ENCODE measurements around the gene ROCK2.

The ROCK2 gene

DNA sequence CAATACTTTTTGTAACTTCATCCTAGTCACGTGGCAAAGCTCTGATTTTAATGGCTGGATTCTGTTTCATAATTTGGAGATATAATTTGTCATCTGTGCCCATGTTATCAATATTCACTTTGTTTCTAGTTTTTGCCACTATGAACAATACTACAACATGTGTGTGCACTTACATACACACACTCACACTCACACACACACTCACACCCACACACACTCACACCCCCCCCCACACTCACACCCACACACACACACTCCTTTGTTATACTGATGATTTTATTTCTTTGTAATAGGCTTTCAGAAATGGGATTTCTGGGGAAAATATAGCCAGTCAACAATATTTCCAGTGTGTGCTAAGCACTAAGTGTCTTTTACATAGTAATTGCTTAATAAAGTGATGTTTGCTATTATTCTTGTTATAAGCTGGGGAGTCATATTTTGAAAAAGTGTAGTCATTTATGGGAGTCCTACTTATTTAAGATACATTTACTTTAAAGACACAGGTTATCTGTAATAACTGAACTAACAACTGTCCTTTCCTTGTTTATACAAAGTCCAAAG lies 22.8 kb upstream of the ROCK2 start:
- DNase-seq (ENCODE audit: low read depth): no peak

DNA sequence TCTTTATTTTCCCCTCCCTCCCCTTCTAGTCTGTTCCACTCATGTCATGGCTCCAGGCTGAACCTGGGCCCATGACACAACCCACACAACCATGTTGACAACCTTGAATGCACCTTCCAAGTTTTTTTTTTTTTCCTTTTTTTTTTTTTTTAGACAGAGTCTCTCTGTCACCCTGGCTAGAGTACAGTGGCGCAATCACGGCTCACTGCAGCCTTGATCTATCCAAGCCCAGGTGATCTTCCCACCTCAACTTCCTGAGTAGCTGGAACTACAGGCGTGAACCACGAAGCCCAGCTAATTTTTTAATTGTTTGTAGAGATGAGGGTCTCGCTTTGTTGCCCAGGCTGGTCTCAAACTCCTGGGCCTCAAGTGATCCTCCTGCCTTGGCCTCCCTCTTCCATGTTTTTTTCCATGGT lies 21.9 kb upstream of the ROCK2 start:
- no peak for DNase-seq (ENCODE audit: low read depth)

DNA sequence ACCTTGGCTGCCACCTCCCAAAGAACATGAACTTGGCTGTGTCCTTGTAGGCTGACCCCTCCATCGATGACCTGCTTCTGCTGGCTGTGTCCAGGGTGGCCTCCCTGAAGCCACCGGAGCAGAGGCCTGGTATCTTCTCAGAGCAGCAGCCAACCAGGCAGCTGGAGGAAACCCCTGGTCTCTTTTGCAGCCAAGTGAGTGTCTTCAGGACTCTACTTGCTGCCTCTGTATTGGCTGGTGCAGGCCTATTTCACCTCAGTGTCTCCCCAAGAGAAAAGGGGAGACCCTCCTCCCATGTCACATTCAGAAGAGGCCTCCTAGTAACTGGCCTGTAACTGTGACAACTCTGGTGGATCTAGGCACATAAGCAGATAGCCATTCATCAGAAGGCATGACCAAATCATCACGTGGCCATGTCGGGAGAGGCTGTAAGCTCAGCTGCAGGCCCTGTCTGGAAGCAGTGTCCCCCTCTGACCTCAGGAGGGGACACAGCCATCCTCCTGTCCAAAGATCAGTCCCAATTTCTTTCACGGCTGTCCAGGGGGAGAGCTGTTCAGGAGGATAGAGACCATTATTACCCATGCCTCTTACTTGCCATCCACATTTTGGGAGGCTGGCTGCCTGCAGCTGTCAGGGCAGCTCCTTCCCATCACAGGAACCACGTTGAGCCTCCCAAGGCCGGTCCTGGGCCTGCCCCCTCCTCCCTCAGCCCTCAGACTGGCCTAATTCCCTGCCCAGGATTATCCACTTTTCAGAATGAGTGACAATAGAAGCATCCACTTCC lies 20.9 kb upstream of the ROCK2 start:
- DNase-seq (ENCODE audit: low read depth): no peak

DNA sequence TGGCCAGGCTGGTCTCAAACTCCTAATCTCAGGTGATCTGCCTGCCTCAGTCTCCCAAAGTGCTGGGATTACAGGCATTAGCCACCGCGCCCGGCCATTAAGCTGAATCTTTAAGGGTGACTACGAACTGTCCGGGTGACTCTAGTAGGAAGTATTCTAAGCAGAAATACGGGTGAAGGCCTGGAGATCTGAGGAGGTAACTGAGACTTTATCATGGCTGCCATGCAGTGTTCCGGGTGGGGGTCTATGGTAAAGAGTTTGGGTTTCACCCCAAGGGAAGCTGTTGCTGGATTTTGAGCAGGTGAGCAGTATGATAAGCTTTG lies 20.1 kb upstream of the ROCK2 start:
- DNase-seq (ENCODE audit: low read depth): no peak

DNA sequence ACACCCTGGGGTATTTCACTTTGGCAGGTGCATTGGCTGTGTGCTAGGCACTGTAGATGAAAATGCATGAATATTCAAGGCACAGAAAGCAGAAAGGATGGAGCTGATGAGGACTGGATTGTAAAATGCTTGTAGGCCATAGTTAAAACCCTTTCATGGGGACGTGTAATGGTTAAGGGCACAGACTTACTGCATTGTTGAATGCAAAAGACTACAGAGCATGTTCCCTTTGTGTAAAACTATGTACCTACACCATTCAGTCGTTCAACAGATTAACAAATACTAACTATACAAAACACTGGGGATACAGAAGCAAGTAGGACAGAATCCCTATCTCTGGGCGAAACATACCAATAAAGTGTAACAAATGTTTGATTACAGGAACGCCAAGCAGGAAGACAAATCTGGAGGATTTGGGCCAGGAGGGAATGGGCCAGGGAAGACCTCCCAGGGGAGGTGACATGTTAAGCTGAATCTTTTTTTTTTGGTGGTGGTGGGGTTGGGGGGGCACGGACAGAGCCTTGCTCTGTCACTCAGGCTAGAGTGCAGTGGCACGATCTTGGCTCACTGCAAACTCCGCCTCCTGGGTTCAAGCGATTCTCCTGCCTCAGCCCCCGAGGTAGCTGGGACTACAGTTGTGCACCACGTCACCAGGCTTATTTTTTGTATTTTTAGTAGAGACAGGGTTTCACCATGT lies 19.6 kb upstream of the ROCK2 start:
- DNase-seq (ENCODE audit: low read depth): no peak

DNA sequence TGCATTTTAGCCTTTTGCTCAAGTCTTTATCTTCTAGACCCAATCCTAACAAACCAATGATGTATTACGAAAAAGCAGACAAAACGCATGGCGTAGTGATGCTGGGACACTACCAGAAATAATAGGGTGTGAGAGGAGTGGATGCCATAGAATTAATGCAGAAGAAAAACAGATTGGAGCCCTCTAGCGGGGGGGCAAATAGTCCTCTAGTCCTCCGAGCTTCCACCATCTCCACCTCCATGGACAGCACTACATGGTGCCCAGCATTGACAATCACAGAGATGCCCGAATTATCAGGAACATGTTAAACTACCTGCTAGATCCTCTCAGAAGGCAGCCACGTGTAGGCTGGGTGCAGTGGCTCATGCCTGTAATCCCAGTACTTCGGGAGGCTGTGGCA lies 15.4 kb upstream of the ROCK2 start:
- DNase-seq (ENCODE audit: low read depth): no peak

DNA sequence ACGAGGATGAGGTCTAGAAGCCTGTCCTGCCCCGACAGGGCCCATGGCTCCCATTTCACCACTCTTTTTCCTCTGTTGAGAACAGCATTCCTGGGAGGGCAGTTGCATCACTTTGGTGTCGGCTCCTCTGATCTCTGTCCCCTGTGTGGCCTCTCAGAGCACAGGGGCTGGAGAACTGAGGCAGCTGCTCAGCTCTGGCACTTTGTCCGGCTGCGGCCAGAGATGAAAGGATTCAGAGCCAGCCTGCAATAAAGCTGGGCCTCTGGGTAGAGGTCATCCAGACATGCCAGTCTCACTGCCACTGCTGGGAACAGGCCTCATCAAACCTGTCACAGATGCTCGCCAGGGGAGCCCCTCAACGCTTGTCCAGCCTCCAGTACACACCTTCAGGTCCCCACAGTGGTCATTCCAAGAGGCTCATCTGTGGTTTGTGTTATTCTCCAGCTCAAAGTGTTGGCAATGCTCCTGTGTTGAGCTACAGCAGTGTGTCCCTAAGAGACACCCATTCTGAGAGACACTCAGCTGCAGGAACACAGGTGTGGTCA lies 13.1 kb upstream of the ROCK2 start:
- DNase-seq (ENCODE audit: low read depth): no peak

DNA sequence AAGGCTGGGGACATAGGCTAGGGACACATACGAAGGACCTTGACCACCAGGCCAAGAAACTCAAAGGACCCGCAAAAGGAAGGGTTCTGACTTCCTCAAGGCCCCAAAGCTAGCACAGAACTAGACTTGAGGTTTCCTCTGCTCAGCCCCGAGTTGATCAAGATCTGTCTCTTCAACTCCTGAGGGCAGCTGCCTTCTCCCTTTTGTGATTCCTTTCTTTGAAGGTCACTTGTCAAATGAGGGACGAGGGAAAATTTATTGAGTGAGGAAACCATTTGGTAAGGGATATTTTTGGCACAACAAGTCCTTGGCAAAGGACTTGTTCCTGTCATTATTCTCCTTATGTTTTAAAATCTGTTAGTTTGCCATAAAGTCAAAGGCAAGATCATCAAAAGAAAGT lies 12.3 kb upstream of the ROCK2 start:
- DNase-seq (ENCODE audit: low read depth): no peak

DNA sequence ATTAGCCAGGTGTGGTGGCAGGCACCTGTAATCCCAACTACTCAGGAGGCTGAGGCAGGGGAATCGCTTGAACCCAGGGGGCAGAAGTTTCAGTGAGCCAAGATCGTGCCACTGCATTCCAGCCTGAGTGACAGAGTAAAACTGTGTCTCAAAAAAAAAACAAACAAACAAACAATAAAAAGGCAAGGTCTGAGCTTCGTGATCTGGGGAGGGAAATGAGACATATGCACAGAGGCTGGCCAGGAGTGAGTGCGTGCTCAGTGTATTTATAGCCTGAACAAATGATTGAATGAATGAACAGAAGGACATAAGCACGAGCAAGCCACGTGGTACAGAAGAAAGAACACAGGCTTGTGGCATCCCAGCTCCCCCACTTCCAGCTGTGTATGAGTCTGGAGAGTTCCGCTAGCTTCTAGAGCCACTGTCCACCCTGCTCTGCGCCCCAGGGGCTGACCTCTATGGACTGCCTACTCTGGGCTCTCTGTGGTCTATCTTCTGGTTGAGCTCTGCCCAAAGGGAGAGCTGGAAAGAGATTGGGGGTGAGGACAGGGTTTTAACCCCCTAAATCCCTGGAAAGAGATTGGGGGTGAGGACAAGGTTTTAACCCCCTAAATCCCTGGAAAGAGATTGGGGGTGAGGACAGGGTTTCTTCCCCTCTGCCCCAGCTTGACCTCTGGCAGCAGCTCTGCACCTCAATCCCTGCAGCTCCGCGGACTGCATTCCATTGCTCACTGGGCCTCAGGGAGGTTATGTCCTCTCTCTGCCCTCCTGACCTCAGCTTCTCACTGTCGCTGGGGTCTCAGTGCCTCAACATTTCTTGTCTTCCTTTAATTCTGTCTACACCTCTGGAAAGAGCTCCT lies 11.0 kb upstream of the ROCK2 start:
- no peak for DNase-seq (ENCODE audit: low read depth)

DNA sequence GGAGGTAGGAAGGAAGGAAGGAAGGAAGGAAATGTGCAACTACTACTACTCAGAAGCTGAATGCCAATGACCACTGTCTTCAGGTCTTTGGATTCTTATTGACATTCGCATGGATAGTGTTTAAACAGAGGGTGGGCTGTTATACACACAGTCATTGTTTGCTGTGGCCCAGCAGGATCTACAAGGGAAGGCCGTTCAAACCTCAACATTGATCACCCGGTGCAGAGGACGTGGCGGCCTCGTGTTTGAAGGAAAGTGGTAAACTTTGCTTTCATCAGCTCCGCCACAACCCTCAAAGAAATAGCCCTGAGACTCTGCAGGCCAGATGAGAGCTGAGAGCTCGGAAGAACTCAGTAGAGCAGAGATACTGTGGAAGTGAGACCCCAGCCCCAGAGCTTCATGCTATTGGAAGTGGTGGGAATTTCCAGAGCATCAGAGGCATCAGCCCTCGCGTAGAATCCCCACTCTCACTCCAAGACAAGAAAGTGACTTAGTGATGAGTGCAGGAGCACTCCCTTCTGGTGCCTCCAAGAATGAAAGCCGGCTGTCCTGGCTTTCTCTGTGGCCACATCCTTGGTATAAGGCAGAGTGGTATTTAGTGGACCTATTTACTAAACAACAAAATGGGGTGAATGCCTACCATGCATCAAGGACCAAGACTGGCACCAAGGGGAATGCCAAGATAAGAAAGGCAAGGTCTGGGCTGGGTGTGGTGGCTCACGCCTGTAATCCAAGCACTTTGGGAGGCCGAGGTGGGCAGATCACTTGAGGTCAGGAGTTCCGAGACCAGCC lies 10.1 kb upstream of the ROCK2 start:
- no peak for DNase-seq (ENCODE audit: low read depth)

DNA sequence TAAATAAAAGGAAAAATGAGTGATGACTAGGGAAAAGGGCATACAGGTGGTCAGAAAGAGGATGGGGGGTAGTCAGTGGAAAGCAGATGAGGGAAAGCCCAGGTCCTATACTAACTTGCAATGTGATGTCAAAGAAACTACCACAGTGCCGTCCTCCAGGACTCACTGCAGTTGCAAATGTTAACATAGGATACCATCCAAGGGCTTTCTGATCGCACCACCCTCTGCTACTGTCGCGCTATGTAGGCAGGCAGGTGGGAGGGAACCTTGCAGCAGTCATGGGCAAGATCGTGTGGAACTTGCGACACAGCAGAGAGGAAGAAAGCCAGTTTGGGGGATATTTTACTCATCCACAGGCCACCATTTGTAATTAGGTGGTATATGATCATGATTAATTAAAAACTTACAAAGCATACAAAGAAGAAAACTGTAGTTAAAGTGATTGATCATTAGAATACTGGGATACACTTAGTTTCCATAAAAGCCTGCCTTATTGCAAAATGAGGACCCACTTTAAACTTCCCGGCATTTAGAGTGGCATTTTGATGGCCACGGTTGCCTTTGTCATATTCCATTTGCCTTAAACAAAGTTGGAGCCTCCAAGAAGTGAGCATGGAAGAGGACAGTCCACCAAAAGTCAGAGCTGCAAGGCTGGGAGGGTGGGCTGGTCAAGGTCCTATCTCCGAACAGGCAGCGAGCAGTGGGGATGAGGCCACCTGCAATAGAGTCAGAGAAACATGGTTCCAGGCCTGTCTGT lies 8.5 kb upstream of the ROCK2 start:
- no peak for DNase-seq (ENCODE audit: low read depth)

DNA sequence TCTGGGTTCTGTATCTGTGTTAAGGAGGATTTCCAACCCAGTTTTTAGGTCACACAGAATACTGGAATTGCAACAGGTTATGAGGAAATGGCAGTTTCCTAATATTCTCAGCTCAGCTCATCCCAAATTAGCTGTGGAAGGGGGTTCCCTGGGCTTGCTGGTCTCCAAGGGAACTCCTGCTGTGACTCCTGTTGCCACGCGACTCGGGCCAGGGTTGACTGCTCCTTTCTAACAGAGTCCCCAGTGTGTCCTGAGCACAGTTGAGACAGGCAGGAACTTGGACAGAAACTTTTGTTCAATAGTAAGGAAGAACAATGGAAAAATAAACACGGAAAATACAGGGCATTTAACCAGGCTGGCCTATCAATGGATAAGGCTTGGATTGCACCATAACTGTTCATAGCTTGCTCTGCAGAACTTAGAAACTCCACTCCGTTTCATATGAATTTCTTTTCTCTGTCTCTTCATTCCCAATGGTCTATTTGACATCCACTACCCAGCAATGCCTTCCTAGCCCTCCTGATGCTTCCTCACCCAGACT lies 3.8 kb upstream of the ROCK2 start:
- no peak for DNase-seq (ENCODE audit: low read depth)

DNA sequence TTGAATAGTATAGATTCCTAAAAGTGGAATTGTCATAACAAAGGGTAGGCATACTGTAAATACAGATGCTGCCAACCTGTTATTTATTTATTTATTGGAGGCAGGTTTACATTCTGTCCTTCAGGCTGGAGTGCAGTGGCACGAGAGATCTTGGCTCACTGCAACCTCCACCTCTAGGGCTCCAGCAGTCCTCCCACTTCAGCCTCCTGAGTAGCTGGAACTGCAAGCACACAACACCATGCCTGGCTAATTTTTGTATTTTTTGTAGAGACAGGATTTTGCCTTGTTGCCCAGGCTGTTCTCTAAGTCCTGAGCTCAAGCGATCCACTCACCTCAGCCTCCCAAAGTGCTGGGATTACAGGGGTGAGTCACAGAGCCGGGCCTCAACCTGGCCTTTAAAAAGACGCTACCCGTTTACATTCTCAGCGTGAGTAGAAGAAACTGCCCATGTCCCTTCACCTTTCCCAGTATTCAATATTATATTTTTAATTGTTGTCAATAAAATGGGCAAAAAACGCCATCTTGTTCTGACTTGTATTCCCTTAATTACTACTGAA lies 3.0 kb upstream of the ROCK2 start:
- DNase-seq (ENCODE audit: low read depth): no peak

DNA sequence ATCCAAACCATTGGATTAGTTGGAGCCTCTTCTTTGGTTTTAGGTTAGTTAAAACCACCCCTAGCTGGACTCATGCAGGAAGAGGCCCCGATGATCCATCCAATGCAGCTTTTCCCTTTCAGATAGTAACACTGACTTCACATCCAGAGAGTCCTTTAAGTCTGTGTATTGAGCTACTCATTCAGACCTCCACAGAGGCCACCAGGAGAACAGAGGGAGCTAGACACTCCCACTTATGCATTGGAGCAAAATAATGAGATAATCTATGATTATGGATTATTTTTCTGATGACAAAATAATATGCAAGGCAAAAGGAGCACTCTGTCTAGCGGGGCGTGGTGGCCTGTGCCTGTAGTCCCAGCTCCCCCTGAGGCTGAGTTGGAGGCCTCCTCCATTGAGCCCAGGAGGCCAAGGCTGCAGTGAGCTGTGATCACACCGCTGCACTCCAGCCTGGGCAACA lies 1.6 kb upstream of the ROCK2 start:
- no peak for DNase-seq (ENCODE audit: low read depth)

DNA sequence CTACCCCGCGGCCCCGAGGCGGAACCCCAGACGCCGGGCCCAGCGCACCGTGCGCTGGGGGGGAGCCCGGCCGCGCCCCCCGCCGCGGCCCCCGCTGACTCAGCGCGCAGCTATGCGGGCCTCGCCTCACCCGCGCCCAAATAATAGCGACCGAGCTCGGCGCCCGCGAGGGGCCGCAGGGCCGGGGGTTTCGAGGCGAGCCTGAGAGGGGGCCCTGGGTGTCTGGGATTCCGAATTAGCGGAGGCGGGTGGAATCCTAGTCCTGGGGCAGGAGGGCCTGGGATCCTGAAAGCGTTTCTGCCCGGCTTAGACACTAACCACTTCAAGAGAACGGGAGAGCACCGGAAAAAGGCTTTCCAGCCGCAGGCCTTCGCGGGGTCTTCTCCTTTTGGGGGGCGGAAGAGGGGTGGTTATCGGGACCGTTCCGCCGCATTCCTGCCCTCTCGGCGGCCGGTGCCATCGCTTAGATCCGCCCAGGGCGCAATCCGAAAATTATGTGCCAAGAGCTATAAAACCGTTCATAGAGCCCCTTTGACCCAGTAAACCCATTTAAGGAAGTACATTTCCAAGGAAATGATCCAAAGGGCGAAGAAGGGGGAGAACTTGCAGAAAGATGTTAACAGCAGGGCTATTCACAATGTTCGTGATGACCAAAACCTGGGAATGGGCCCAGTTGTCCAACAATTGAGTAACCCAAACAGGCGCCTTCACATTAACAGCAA lies 681 bp upstream of the ROCK2 start:
- DNase-seq (ENCODE audit: low read depth): no peak

DNA sequence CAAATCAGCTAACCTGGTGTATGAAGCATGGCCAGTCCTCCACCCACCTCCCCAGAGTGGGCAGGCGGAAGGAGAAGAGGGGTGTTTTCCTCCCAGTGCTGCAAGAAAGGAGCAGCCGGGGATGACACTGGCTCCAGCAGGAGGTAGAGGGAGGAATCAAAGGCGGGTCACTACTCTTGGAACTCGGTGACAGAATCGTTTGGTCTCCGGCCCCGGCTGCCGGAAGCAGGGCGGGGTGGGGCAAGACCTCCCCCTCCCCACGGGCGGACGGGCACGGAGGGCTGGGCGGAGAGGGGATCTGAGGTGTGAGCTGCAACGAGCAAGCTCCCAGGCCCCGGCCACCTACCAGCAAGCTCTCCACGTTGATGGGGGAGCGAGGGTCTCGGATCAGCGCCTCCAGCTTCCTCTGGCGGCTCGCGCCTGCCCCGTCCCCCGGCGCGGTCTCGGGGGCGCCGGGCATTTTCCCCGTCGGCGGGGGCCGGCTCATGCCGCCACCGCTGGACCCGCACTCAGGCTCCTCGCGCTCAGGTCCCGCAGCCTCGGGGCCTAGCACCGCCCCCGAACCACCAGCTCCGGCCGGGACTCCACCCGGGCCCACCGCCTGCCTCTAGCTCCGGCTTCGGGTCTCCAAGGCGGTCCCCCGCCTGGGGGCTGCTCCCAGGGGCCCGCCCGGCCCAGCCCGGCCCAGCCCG lies 640 bp downstream of the ROCK2 start:
- DNase-seq (ENCODE audit: low read depth): peak; percentile 30

DNA sequence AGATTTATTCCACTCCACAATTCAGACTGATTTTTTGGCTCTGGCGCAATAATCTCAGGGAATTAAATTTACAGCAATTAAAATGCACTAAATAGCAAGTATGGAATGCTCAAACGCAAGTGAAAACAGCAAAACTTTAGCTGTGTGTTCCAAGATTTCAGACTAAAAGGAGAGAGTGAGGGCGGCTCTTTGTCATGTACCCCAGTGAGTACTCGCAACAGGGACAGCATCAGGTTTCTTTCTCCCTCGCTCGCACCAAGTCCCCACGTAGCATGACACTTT lies 1.1 kb downstream of the ROCK2 start:
- no peak for DNase-seq (ENCODE audit: low read depth)

DNA sequence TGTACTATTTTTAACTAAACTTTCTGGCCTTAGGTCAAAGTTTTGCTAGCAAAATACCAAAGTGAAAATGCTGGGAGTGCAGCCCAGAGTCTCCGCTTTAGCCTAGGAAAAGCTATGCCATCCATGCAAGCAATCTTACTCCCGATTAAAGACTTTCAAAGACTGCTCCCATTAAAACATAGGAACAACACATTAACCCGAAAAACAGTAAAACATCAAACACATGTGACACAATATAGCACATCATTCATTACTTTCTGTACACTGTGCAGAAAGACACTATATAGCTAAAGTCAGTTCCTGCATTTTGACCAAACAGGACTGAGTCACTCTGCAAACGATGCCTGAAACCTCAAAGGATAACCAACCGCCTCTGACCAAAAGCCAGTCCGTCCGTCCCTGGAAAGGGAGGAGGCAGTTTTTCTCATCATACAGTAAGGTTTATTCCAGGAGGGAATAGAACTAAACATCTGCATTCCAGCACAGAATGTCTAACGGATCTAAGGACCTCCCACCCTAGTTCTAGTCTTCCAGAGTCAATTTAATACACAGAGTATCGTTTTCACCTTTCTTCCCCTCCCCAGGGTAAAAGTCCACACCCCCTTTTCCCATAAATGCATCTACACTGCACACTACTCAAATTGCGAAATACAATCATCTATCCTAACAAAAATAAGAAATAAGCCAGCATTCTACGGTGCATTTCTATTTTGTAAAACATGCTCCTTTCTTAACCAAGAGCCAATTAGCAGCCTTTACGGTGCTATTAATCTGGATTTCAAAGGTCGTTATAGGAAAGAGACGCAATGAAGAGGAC lies 1.7 kb downstream of the ROCK2 start:
- no peak for DNase-seq (ENCODE audit: low read depth)

All from activated T-cell treated with anti-CD3 and anti-CD28 coated beads for 48 hours (primary cell).